Suprapubic skin (tissue), 3 donors: ENCODE data around the gene CACNG5.

ENCODE experiments used
- CTCF ChIP-seq, 2 donors: fragments of 200-600 bp in 1 of 2; fragments of 450-650 bp in 1 of 2; sonication (generic) in 1 of 2; IDR thresholded peaks; one replicate each; pipeline ENCODE4 v1.5.1; 2016 to 2019; ENCODE audit warnings: antibody characterized with exemption in 2 of 2, mild to moderate bottlenecking in 1 of 2, moderate library complexity in 1 of 2
- EP300 ChIP-seq: sonication (generic); formaldehyde crosslinking; IDR thresholded peaks from one replicate; pipeline ENCODE4 v1.6.1; 2017; ENCODE audit warnings: antibody characterized with exemption
- POLR2A ChIP-seq, 2 donors: fragments of 450-650 bp; IDR thresholded peaks; one replicate each; pipeline ENCODE4 v1.6.1; 2017; ENCODE audit warnings: antibody characterized with exemption in 2 of 2, mild to moderate bottlenecking in 2 of 2, moderate library complexity in 2 of 2

DNA sequence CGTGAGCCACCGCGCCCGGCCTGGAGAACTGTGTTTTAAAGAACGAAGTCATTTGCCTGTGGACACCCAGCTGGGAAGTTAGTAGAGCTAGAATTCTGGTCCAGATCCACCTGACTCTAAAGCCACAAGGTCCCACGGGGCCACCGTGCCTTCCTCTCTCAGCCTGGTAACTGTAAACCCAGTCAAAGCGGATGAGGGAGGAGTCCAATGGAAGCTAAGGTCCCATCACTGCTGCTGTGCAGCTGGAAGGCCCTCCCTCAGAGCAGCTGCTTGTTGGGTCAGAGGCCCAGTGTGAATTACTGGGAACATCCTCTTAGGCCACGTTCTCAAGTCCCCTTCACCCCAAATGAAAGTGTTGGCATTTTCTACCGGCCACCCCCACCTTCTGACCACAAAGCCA is 48.8 kb upstream of the CACNG5 start:
- TF ChIP-seq POLR2A (IDR thresholded peaks at IDR 0.05) (no peak), EP300 (no peak), CTCF (IDR thresholded peaks at IDR 0.05) (no peak)
